Tibial nerve (tissue), 4 donors: ENCODE results near the gene PSMD8. TPM values are rescaled to one million over a fixed set of nuclear protein-coding genes. Genes with fewer than 3 reads are reported as not detected.
"Not testable (repeated sequence)": the region's sequence is repeated elsewhere in the genome, so short reads cannot be mapped to it uniquely, and the experiment has no call there.

Source experiments
- DNase-seq, 2 donors: peaks; one replicate each; pipeline ENCODE4 v3.0.0-alpha.2; 2019; ENCODE audit warnings: low spot score in 2 of 2
- H3K27ac ChIP-seq, 4 donors: fragments of 200-600 bp; sonication (generic) in 3 of 4; one replicate each; pipeline ENCODE4 v1.5.1; 2017 to 2019; ENCODE audit warnings: mild to moderate bottlenecking in 1 of 4
- H3K27me3 ChIP-seq, 2 donors: fragments of 200-600 bp; sonication (generic) in 1 of 2; one replicate each; pipeline versions ENCODE4 v1.5.1 to v1.6.0; 2017 to 2019
- H3K36me3 ChIP-seq, 3 donors: fragments of 200-600 bp; sonication (generic); one replicate each; pipeline ENCODE4 v1.5.1; 2018 to 2019
- H3K4me1 ChIP-seq, 4 donors: fragments of 200-600 bp; sonication (generic) in 3 of 4; one replicate each; pipeline ENCODE4 v1.5.1; 2017 to 2019
- H3K4me3 ChIP-seq, 4 donors: fragments of 200-600 bp; sonication (generic) in 3 of 4; one replicate each; pipeline ENCODE4 v1.5.1; 2017 to 2019; ENCODE audit warnings: mild to moderate bottlenecking in 1 of 4, moderate library complexity in 1 of 4
- H3K9me3 ChIP-seq, 4 donors: fragments of 200-600 bp; sonication (generic) in 3 of 4; one replicate each; pipeline ENCODE4 v1.5.1; 2017 to 2019
- EP300 ChIP-seq, 2 donors: sonication (generic); formaldehyde crosslinking; IDR thresholded peaks; one replicate each; pipeline ENCODE4 v1.6.1; 2017; ENCODE audit warnings: antibody characterized with exemption in 2 of 2, mild to moderate bottlenecking in 1 of 2
- POLR2A ChIP-seq, 2 donors: fragments of 450-650 bp; IDR thresholded peaks; one replicate each; pipeline ENCODE4 v1.6.1; 2017; ENCODE audit warnings: antibody characterized with exemption in 2 of 2, mild to moderate bottlenecking in 2 of 2, moderate library complexity in 2 of 2
- WGBS, 2 donors: methylation state at CpG; one replicate each; pipeline ENCODE4 v1.1.5; 2018; 5-methylcytosine and 5-hydroxymethylcytosine counted together
- total RNA-seq, 4 donors: library from RNA; depleted of rRNA; stranded (reverse); fragments of >200 nt; gene quantifications; one replicate each; pipeline ENCODE4 v1.1.0, GENCODE V29; 2016
- TF ChIP-seq, protein P1 (sequence below), 5 experiments: fragments of 200-600 bp in 3 of 5; fragments of 450-650 bp in 2 of 5; sonication (generic) in 3 of 5; IDR thresholded peaks; one replicate each; pipeline ENCODE4 v1.5.1; 2016 to 2019; ENCODE audit warnings: antibody characterized with exemption in 5 of 5, mild to moderate bottlenecking in 3 of 5, moderate library complexity in 2 of 5

PSMD8 gene
- total RNA-seq, 4 donors from 2014 or later, result 124 to 192 (median 174) TPM

DNA sequence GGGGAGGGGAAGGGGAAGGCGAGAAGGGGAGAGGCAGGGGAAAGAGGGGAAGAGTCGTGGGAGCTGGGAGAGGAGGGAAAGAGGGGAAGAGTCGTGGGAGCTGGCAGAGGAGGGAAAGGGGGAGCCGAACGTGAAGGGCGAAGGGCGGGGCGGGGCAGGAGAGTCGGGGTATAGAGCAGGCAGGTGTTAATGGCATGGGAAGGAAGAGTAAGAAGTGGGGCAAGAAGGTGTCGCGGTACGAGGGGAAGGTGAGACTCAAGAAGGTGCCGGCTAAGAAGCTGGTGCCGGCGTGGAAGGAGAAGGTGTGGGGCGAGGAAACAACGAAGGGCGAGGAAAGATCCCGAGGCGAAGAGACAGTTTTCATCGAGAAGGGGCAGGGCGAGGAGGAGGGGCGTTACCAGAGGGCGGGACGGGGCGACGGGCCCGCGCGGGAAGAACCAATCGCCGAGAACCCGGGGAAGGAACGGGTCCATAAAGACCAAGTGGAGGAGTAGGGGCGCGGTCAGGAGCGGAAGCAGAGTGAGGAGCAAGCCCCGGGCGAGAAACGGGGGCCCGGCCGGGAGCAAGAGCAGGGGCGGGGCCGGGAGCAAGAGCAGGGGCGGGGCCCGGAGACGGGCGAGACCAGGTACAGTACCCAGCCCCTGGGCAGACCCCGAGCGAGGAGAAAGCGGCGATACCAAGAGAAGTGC lies 38.3 kb upstream of the PSMD8 start:
- Histone ChIP-seq H3K36me3 (peaks cover 0 to 15% (median 0%) of the 10 kb centered on the region in 3 donors), H3K9me3 (no peaks in the 10 kb centered on the region), H3K4me1 (peaks cover 0 to 16% (median 2%) of the 10 kb centered on the region in 4 donors), H3K4me3 (peak overlapping the region; percentile 64 to 87 (median 82)), H3K27ac (peak overlapping the region; percentile 86 to 99 (median 96)), H3K27me3 (no peaks in the 10 kb centered on the region)
- 0 to 1% methylated on average over 52 of the region's 52 CpGs for WGBS, 2 donors
- TF ChIP-seq POLR2A (IDR thresholded peaks at IDR 0.05) (peak; percentile 14 to 61), EP300 (IDR thresholded peaks at IDR 0.05) (peak; percentile 23 to 74)
- TF ChIP-seq, protein P1, sequence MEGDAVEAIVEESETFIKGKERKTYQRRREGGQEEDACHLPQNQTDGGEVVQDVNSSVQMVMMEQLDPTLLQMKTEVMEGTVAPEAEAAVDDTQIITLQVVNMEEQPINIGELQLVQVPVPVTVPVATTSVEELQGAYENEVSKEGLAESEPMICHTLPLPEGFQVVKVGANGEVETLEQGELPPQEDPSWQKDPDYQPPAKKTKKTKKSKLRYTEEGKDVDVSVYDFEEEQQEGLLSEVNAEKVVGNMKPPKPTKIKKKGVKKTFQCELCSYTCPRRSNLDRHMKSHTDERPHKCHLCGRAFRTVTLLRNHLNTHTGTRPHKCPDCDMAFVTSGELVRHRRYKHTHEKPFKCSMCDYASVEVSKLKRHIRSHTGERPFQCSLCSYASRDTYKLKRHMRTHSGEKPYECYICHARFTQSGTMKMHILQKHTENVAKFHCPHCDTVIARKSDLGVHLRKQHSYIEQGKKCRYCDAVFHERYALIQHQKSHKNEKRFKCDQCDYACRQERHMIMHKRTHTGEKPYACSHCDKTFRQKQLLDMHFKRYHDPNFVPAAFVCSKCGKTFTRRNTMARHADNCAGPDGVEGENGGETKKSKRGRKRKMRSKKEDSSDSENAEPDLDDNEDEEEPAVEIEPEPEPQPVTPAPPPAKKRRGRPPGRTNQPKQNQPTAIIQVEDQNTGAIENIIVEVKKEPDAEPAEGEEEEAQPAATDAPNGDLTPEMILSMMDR (IDR thresholded peaks at IDR 0.05), result no peak
- DNase-seq, result peak; percentile 84 to 90

DNA sequence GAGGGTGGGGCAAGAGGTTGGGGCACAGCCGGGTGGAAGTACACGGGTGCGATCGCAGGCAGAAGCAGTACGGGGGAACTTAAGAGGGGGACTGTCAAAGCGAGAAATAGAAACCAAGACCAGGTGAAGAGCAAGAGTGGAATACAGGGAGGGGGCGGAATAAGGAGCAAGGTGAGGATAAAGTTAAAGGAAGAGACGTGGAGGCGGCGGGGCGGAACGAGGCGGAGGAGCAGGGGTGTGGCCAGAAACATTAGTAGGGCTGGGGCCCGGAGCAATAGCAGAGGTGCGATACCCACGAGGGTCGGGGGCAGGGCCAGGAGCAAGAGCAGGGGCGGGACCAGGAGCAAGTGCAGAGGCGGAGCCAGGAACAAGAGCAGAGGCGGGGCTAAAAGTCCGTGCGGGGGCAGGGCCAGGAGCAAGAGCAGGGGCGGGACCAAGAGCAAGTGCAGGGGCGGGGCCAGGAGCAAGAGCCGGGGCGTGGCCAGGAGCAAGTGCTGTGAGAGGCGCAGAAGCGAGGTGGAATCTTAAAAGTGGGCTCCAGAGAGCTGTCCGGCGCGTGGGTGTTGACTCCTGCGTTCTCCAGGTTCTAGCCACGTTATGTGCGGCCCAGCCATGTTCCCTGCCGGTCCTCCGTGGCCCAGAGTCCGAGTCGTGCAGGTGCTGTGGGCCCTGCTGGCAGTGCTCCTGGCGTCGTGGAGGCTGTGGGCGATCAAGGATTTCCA lies 37.6 kb upstream of the PSMD8 start:
- DNase-seq, result peak; percentile 90 to 91
- H3K27ac ChIP-seq, result peak overlapping the region; percentile 86 to 99 (median 96)
- H3K4me3 ChIP-seq, result peak overlapping the region; percentile 64 to 87 (median 82)
- H3K27me3 ChIP-seq, result no peaks in the 10 kb centered on the region
- no peak for TF ChIP-seq EP300 (IDR thresholded peaks at IDR 0.05)
- TF ChIP-seq, protein P1 (IDR thresholded peaks at IDR 0.05), result peak in 1 of 5 experiments; percentile 6
- no peak for TF ChIP-seq POLR2A (IDR thresholded peaks at IDR 0.05)
- no peaks in the 10 kb centered on the region for H3K9me3 ChIP-seq
- H3K4me1 ChIP-seq, result peaks cover 0 to 16% (median 2%) of the 10 kb centered on the region in 4 donors
- peaks cover 0 to 19% (median 0%) of the 10 kb centered on the region in 3 donors for H3K36me3 ChIP-seq
- 7 to 8% methylated on average over 41 of the region's 41 CpGs for WGBS, 2 donors

DNA sequence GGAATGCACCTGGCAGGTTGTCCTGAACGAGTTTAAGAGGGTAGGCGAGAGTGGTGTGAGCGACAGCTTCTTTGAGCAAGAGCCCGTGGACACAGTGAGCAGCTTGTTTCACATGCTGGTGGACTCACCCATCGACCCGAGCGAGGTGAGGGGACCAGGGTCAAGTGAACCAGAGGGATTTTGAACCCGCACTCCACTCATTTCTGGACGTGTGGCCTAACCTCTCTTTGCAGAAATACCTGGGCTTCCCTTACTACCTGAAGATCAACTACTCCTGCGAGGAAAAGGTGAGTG lies 37.1 kb upstream of the PSMD8 start:
- no peak for TF ChIP-seq EP300 (IDR thresholded peaks at IDR 0.05)
- no peak for TF ChIP-seq POLR2A (IDR thresholded peaks at IDR 0.05)
- TF ChIP-seq, protein P1 (IDR thresholded peaks at IDR 0.05), result no peak
- H3K4me1 ChIP-seq, result peaks cover 0 to 16% (median 2%) of the 10 kb centered on the region in 4 donors
- peak overlapping the region; percentile 86 to 99 (median 96) for H3K27ac ChIP-seq
- no peak for DNase-seq
- WGBS, 2 donors, result 68 to 69% methylated on average over 10 of the region's 10 CpGs
- no peaks in the 10 kb centered on the region for H3K9me3 ChIP-seq
- peaks cover 0 to 19% (median 0%) of the 10 kb centered on the region in 3 donors for H3K36me3 ChIP-seq
- H3K4me3 ChIP-seq, result peak overlapping the region; percentile 64 to 87 (median 82)
- no peaks in the 10 kb centered on the region for H3K27me3 ChIP-seq

DNA sequence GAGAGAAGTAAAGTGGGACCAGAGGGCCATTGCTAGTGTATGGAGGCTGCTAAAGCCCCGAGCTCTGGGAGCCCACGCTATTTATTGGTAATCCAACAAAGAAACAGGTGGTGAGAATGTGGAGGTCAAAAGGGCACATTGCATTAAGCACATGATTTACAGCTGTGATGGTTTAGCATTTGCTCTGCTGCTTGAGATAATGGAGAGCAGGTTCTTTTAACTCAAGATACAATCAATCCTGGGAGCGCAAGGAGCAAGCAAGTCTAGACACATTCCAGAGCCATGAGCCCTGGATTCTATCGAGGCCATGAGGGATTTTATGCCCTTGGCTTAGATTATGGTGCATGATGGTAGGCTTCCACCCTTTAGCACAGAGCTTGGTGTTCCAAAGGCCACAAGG lies 35.4 kb upstream of the PSMD8 start:
- not testable (repeated sequence) for H3K9me3 ChIP-seq, H3K27ac ChIP-seq, H3K4me3 ChIP-seq, H3K27me3 ChIP-seq, DNase-seq
- Histone ChIP-seq H3K4me1 (peaks cover 0 to 16% (median 2%) of the 10 kb centered on the region in 4 donors), H3K36me3 (peaks cover 0 to 35% (median 0%) of the 10 kb centered on the region in 3 donors)
- 64% methylated on average over 4 of the region's 4 CpGs for WGBS, 2 donors

DNA sequence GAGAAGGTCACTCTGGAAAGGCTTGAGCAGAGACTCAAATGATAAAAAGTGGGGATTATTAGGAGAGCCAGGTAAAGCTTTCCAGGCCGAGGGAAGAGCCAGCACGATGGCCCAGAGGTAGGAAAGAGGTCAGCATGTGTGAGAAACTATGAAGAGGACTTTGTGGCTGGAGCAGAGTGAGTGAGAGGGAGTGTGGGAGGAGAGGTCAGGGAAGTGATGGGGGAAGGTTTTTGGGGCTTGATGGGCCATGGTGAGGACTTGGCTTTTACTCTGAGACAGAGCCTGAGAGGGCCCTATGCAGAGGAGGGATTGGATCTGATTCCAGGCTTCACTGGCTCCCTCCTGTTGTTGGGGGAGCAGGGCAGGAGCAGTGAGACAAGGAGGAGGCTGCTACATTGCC lies 33.4 kb upstream of the PSMD8 start:
- H3K36me3 ChIP-seq, result peaks cover 0 to 40% (median 0%) of the 10 kb centered on the region in 3 donors
- WGBS, 2 donors, result 68 to 85% methylated on average over 2 of the region's 2 CpGs
- TF ChIP-seq EP300 (IDR thresholded peaks at IDR 0.05) (no peak), POLR2A (IDR thresholded peaks at IDR 0.05) (no peak)
- TF ChIP-seq, protein P1 (IDR thresholded peaks at IDR 0.05), result no peak
- H3K27ac ChIP-seq, result no peak overlapping the region
- no peak overlapping the region for H3K4me3 ChIP-seq
- no peak for DNase-seq
- no peaks in the 10 kb centered on the region for H3K9me3 ChIP-seq
- H3K27me3 ChIP-seq, result no peaks in the 10 kb centered on the region
- peaks cover 0 to 10% (median 2%) of the 10 kb centered on the region in 4 donors for H3K4me1 ChIP-seq
